Putamen (tissue), 1 donor: ENCODE results near the gene FBXO24.

ENCODE experiments used
- DNase-seq: peaks from one replicate; pipeline ENCODE4 v3.0.0-alpha.2; 2016; ENCODE audit warnings: low spot score

FBXO24 gene

GRCh38 chr7:100620804-100621203 lies 34.7 kb downstream of the FBXO24 start:
- no peak for DNase-seq

- no peak for DNase-seq
Measured at GRCh38 chr7:100621554-100621953, 35.4 kb downstream of the FBXO24 start.

- DNase-seq = no peak
Measured at GRCh38 chr7:100623951-100624824, 38.1 kb downstream of the FBXO24 start.

GRCh38 chr7:100626055-100626454 lies 39.9 kb downstream of the FBXO24 start:
- no peak for DNase-seq

DNA sequence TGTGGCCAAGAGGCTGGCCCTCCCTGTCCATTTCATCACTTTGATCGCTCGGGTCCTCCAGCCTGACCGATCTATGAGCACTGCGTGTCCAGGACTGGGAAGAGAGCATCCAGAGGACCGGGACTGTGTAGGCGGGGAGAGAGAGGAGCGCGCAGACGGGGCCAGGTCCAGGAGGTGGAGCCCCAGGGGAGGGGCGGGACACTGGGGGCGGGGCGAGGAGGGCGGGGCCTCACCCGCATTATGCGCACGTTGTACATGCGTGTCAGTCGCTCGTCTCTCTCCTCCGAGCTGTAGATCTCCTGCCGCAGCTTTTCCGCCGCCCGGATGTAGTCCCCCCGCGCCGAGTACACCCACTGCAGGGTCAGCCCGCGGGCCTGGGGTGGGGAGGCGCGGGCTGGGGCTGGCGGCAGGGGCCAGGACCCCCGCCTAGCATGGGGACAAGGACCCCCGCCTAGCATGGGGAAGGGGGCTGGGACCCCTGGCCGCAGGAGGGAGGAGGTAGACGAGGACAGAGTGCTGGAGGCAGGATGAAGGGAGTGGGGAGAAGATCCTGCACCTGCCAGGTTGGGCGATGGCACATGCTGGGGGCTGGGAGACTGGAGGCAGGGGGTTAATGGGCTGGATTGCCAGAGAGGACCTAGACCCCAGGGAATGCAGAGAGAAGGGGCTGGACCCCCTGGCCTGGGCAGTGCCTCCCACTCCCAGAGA lies 40.6 kb downstream of the FBXO24 start:
- peak; percentile 53 for DNase-seq

- no peak for DNase-seq
Measured at GRCh38 chr7:100627238-100627549, 41.1 kb downstream of the FBXO24 start.

DNA sequence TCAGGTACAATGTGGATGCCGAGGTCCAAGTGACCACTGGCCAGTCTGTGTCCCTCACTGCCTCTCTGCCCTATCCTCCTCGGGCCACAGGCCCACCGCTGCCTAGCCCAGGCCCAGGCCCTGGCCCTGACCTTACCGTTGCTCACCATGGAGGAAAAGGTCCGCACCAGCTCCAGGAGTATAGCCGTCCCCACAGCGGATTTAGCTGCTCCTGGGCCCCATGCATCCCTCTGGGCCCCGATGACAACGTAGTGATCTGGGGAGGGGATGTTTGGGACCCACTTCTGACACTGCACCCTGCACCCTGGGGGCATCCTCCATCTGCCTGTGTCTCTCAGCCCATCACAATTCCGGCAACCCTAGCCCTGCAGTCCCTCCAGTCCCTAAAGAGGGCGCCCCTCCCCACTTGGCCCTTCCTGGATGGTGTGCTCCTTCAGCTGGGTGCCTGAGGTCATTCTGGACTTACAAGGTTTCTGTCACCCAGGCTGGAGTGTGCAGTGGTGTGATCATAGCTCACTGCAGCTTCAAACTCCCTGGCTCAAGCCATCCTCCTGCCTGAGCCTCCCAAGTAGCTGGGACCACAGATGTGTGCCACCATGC lies 43.1 kb downstream of the FBXO24 start:
- DNase-seq = no peak

DNA sequence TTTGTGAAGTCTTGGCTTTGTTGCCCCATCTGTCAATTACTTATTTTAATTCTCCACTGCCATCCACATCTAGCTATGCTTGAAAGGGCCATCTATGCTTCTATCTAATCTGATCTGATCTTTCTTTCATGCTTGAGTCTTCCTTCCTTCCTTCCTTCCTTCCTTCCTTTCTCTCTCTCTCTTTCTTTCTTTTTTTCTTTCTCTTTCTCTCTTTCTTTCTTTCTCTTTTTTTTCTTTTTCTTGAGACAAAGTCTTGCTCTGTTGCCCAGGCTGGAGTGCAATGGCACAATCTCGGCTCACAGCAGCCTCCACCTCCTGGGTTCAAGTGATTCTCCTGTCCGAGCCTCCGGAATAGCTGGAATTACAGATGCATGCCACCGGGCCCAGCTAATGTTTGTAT lies 43.9 kb downstream of the FBXO24 start:
- DNase-seq = no peak

GRCh38 chr7:100632951-100633717 lies 47.0 kb downstream of the FBXO24 start:
- no peak for DNase-seq

DNA sequence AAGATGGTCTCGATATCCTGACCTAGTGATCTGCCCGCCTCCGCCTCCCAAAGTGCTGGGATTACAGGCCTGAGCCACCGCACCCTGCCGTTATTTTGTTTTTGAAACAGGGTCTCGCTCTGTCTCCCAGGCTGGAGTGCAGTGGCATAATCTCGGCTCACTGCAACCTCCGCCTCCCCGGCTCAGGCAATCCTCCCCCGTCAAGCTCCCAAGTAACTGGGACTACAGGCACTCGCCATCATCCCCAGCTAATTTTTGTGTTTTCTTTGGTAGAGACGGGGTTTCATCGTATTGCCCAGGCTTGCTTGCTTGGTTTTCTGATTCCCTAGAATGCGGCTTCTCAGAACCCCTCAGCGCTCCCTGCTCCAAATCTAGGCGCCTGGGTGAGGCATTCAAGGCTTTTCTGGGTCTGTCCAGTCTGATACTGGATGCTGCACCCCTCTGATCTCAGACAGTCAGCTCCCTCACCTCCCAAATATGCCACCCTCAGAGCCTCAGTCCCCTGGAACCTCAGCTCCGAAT lies 53.9 kb downstream of the FBXO24 start:
- no peak for DNase-seq

GRCh38 chr7:100640517-100641440 lies 54.7 kb downstream of the FBXO24 start:
- DNase-seq = no peak

DNA sequence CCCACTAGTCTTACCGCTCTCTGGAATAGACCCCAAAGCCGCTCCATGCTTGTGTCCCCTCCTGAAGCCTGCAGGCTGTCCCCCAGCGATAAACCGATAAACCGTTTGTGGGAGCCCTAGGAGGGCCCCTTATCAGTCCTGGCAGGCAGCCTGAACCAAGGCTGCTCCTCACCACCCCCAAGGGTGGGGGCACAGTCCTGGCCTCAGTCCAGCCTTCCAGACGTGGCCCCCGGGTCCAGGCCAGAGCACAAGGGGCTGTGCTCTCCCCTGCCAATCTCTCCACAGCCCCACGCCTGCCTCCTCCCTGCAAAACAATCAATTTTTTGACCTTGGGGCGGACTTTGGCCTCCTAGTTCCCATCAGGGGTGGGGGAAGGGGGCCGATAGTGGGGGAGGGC lies 55.3 kb downstream of the FBXO24 start, which contains the start of gene TFR2:
TSS of gene TFR2 (minus strand) at position 90 of the 397 bp plus-strand sequence. CDS start at position 47, 43 bp downstream.
- DNase-seq = no peak

- no peak for DNase-seq
Measured at GRCh38 chr7:100641860-100642533, 55.9 kb downstream of the FBXO24 start.

DNA sequence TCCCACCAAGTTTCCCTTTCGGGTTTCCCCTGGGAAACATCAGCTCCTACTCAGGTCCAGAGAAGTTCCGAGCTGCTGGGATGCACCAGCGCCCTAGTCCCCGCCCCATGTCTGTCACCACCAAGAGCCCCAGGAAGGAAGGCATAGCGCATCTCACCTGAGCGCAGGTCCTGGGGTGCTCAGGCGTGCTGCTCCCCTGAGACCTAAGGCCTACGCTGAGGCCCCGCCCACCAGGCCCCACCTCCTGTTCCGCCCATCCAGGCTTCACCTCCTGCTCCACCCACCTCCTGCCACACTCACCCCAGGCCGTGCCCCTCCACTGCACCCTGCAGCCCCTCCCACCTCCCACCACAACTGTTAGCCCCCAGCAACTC lies 56.4 kb downstream of the FBXO24 start:
- DNase-seq = no peak

DNA sequence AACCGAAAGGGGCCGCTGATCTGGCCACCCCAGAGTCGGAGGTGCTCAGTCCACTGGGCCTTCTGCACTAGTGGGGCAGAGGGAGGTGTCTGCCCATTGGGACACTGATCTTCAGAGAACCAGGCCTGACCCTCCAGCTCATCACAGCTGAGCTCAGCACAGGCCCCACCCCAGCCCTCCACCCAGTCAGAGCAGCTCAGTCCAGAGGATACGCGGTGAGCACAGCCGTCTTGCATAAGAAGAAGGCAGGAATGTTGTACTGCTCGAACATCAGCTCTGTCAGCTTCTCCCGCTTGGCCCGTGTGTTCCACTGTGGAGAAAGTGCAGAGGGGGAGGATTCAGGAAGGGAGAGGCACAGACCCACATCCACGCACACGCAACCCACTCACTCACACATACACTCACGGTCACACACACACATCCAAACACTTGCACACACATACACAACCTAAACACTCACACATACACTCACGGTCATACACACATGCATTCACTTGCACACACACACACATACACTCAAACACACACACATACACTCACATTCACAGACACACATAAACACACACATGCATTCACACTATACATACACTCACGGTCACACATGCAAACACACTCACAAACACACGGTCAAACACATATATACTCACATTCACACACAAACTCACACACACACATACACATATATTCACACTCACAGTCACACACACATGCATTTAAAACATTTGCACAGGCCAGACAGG lies 63.9 kb downstream of the FBXO24 start:
- DNase-seq = no peak
